K562 (cell line): Measurements from ENCODE around the gene ANKS1A. TPM values are rescaled to one million over a fixed set of nuclear protein-coding genes. Genes with fewer than 3 reads are reported as not detected.

Experiments used
- ATAC-seq: fragments of 200-7000 bp; cut with Tn5 transposase; 3 replicates; pipeline ENCODE4 v1.9.1; 2020; ENCODE audit warnings: moderate library complexity
- BruUV-seq: library from RNA; stranded (reverse); fragments of 400-500 nt; replicated peaks from 2 replicates; lab custom pipeline; 2021; lab: Mats Ljungman, UMichigan
- CTCF ChIA-PET: fragments of 300-600 bp; formaldehyde crosslinking; extraction: SDS; loops from one replicate; lab custom pipeline; 2021; ENCODE audit warnings: low intra/inter-chr PET ratio; lab: Yijun Ruan, JAX
- POLR2A ChIA-PET: fragments of 300-600, 350-650 bp; sonication (Branson Sonifier 250); formaldehyde crosslinking; extraction: SDS; loops from one replicate; lab custom pipeline; 2021; ENCODE audit warnings: antibody characterized with exemption, inconsistent platforms; lab: Yijun Ruan, JAX
- DNase-seq, 4 experiments: peaks; one replicate each; pipeline versions ENCODE4 v3.0.0 to v3.0.0-alpha.2; 2011 to 2018; ENCODE audit warnings: low spot score in 3 of 4, mixed read lengths in 3 of 4; ENCODE audit errors: extremely low read depth in 1 of 4
- FAIRE-seq: peaks from 2 replicates; lab custom pipeline; 2011; peaks lifted over from hg19 to GRCh38; lab: Jason Lieb, UNC
- H2AFZ ChIP-seq: 2 replicates; pipeline ENCODE4 v1.6.0; 2011; ENCODE audit warnings: low read depth, low read length, control low read depth, inconsistent platforms
- H3K27ac ChIP-seq: fragments of 200-600 bp; 3 replicates; pipeline ENCODE4 v1.8.0; 2011; ENCODE audit warnings: low read depth, mild to moderate bottlenecking, control low read depth, inconsistent platforms, low read length, moderate library complexity, mixed read lengths; ENCODE audit errors: extremely low read depth
- H3K27me3 ChIP-seq, 2 experiments: fragments of 300-600 bp in 1 of 2; 2 replicates in 1 of 2; 3 replicates in 1 of 2; pipeline versions ENCODE4 v1.6.0 to v1.8.0; 2011; ENCODE audit warnings: inconsistent platforms in 2 of 2, low read length in 2 of 2, mild to moderate bottlenecking in 1 of 2, mixed read lengths in 1 of 2, moderate library complexity in 1 of 2; ENCODE audit not compliant: control insufficient read depth in 2 of 2, insufficient read depth in 2 of 2
- H3K36me3 ChIP-seq: fragments of 300-600 bp; 3 replicates; pipeline ENCODE4 v1.8.0; 2011; ENCODE audit warnings: mild to moderate bottlenecking, low read length, inconsistent platforms; ENCODE audit not compliant: control insufficient read depth, insufficient read depth
- H3K4me1 ChIP-seq, 2 experiments: fragments of 200-600 bp in 1 of 2; replicated peaks in 1 of 2; 2 replicates in 1 of 2; 3 replicates in 1 of 2; pipeline versions ENCODE4 v1.5.1 to v1.8.0; 2011; ENCODE audit warnings: inconsistent platforms in 2 of 2, low read length in 2 of 2, mild to moderate bottlenecking in 1 of 2, mixed read lengths in 1 of 2, moderate library complexity in 1 of 2; ENCODE audit not compliant: control insufficient read depth in 2 of 2, insufficient read depth in 2 of 2
- H3K4me2 ChIP-seq: 2 replicates; pipeline ENCODE4 v1.6.1; 2011; ENCODE audit warnings: low read length, control low read depth, inconsistent platforms, mixed read lengths; ENCODE audit not compliant: insufficient read depth
- H3K4me3 ChIP-seq: fragments of 200-600 bp; sonication (generic), shearing (Covaris generic); 2 replicates; pipeline ENCODE4 v1.5.1; 2016; ENCODE audit warnings: control low read depth, inconsistent platforms
- H3K79me2 ChIP-seq: fragments of 200-600 bp; 3 replicates; pipeline ENCODE4 v1.8.0; 2011; ENCODE audit warnings: low read length, inconsistent platforms; ENCODE audit not compliant: control insufficient read depth, insufficient read depth
- H3K9ac ChIP-seq, 2 experiments: 2 replicates each; pipeline versions ENCODE4 v1.6.0 to v1.6.1; 2011; ENCODE audit warnings: low read depth in 2 of 2, low read length in 2 of 2, control low read depth in 1 of 2, inconsistent platforms in 1 of 2, mild to moderate bottlenecking in 1 of 2, mixed read lengths in 1 of 2; ENCODE audit not compliant: insufficient read depth in 1 of 2
- H3K9me1 ChIP-seq: one replicate; pipeline ENCODE4 v1.6.0; 2011; ENCODE audit warnings: inconsistent platforms, mild to moderate bottlenecking, low read length, moderate library complexity; ENCODE audit not compliant: control insufficient read depth, insufficient read depth
- H3K9me3 ChIP-seq: replicated peaks from 2 replicates; pipeline ENCODE4 v1.5.1; 2011; ENCODE audit warnings: low read depth, low read length, inconsistent platforms; ENCODE audit not compliant: control insufficient read depth, insufficient read depth
- H4K20me1 ChIP-seq: replicated peaks from 2 replicates; pipeline ENCODE4 v1.6.1; 2011; ENCODE audit warnings: low read length, inconsistent platforms, mixed read lengths; ENCODE audit not compliant: control insufficient read depth, insufficient read depth
- E2F5 ChIP-seq: sonication (generic); formaldehyde crosslinking; IDR thresholded peaks from 2 replicates; pipeline ENCODE4 v1.8.0; 2022; ENCODE audit warnings: mild to moderate bottlenecking, missing genetic modification reagents
- HMGN3 ChIP-seq: IDR thresholded peaks from 2 replicates; pipeline ENCODE4 v1.6.1; 2011; ENCODE audit warnings: borderline replicate concordance, low read depth, mild to moderate bottlenecking, mixed read lengths, low read length; ENCODE audit not compliant: insufficient read length; ENCODE audit errors: extremely low read depth
- KDM4B ChIP-seq, 2 experiments: fragments of 450-650 bp in 1 of 2; sonication (generic) in 1 of 2; IDR thresholded peaks; 2 replicates each; pipeline ENCODE4 v1.6.1; 2016 to 2017; ENCODE audit warnings: borderline replicate concordance in 2 of 2, antibody characterized with exemption in 1 of 2, low read depth in 1 of 2, mild to moderate bottlenecking in 1 of 2
- MAX ChIP-seq: sonication (generic); formaldehyde crosslinking; IDR thresholded peaks from 2 replicates; pipeline ENCODE4 v1.9.0; 2022; ENCODE audit warnings: mild to moderate bottlenecking, missing genetic modification reagents
- MTF1 ChIP-seq: fragments of 250-450 bp; sonication (Bioruptor Pico); IDR thresholded peaks from 2 replicates; pipeline ENCODE4 v1.9.0; 2021; ENCODE audit warnings: moderate library complexity, mild to moderate bottlenecking, inconsistent platforms, borderline replicate concordance
- PBX2 ChIP-seq, 2 experiments: IDR thresholded peaks in 1 of 2; conservative IDR thresholded peaks in 1 of 2; 2 replicates each; pipeline ENCODE4 v1.6.1; 2016; ENCODE audit warnings: low read depth in 2 of 2, mild to moderate bottlenecking in 1 of 2, missing compliant biosample characterization in 1 of 2, missing genetic modification characterization in 1 of 2, moderate library complexity in 1 of 2
- SIRT6 ChIP-seq: IDR thresholded peaks from one replicate; pipeline ENCODE4 v1.6.1; 2012; ENCODE audit warnings: low read depth, mild to moderate bottlenecking, control low read depth, inconsistent platforms, low read length, moderate library complexity
- ZNF124 ChIP-seq: sonication (generic); formaldehyde crosslinking; IDR thresholded peaks from 2 replicates; pipeline ENCODE4 v1.8.1; 2022; ENCODE audit warnings: missing genetic modification reagents
- ZNF75A ChIP-seq: fragments of 450-650 bp; formaldehyde crosslinking; IDR thresholded peaks from 2 replicates; pipeline ENCODE4 v1.4.0; 2020; ENCODE audit warnings: mild to moderate bottlenecking
- WGBS: fragments of 100-300 bp; shearing (Covaris generic); methylation state at CpG from one replicate; pipeline ENCODE4 v1.1.6; 2016; ENCODE audit warnings: low coverage, mixed read lengths; ENCODE audit not compliant: insufficient coverage; ENCODE audit errors: missing lambda C conversion rate; 5-methylcytosine and 5-hydroxymethylcytosine counted together
- in situ Hi-C: fragments of 300-500 bp; cut with MboI; formaldehyde crosslinking; loops from 4 replicates; pipeline ENCODE4 v1.15.0; 2018; ENCODE audit warnings: inconsistent platforms, mixed read lengths
- intact Hi-C: fragments of 100-400 bp; cut with micrococcal nuclease; formaldehyde crosslinking; loops from 2 replicates; pipeline ENCODE4 v1.14.2; 2022
- polyA plus RNA-seq, 8 experiments: library from polyadenylated mRNA; depleted of rRNA in 4 of 8; stranded (reverse) in 5 of 8; unstranded in 3 of 8; fragments of >200 nt; fragmentation: Nextera tagmentation in 2 of 8; fragmentation: Illumina TruSeq in 1 of 8; extraction: Ambion mirVana in 2 of 8; extraction: Trizol in 1 of 8; gene quantifications; 2 replicates each; pipeline versions ENCODE4 v1.2.1 to v1.2.3, GENCODE V29; 2011 to 2014; ENCODE audit warnings: inconsistent platforms in 1 of 8, missing spikeins in 1 of 8
- total RNA-seq, 7 experiments: library from RNA; depleted of rRNA in 6 of 7; stranded (reverse); fragments of >200 nt in 6 of 7; fragmentation: Illumina TruSeq in 2 of 7; extraction: Trizol in 2 of 7; gene quantifications; 2 replicates each; pipeline versions ENCODE4 v1.2.1 to v1.2.3, GENCODE V29; 2011 to 2021; ENCODE audit warnings: low replicate concordance in 1 of 7

Gene ANKS1A
- total and polyA plus RNA-seq, 9 of the 15 experiments (the other 6 are each of a cell fraction or from before 2014, with no cell fraction given) = 1.1 to 13.8 (median 5.3) TPM

GRCh38 chr6:35016502-35017321 is 127.7 kb downstream of the ANKS1A start:
- ChIA-PET CTCF (no interaction called here), POLR2A (interaction anchor here (1.3 kb wide), 1 partner anchor 9 kb away, joined by 3 read pairs; no protein-coding TSS in a partner anchor)
- peaks cover 11% of the 10 kb centered on the region; the same call in 1 of the 3 replicates for H3K36me3 ChIP-seq
- H3K9ac ChIP-seq = no peak overlapping the region
- no peaks in the 10 kb centered on the region for H4K20me1 ChIP-seq
- H3K27ac ChIP-seq = no peak overlapping the region
- no peaks in the 10 kb centered on the region for H3K27me3 ChIP-seq
- no peak overlapping the region for H3K4me3 ChIP-seq
- H3K9me3 ChIP-seq = no peaks in the 10 kb centered on the region
- no peak overlapping the region for H2AFZ ChIP-seq
- FAIRE-seq = no peak
- no peaks in the 10 kb centered on the region for H3K79me2 ChIP-seq
- in situ Hi-C loops = no loop called here
- peaks cover 1 to 7% of the 10 kb centered on the region in 2 experiments; a peak in 2 of 5 replicates for H3K4me1 ChIP-seq
- intact Hi-C loops = no loop called here
- ATAC-seq = no peak
- no peak for TF ChIP-seq KDM4B (IDR thresholded peaks at IDR 0.05; ENCODE audit: borderline replicate concordance in 2 of 2, low read depth in 1 of 2)
- TF ChIP-seq MTF1 = no peak
- TF ChIP-seq HMGN3 = no peak
- TF ChIP-seq ZNF124 (CRISPR knock-in tag) = no peak
- TF ChIP-seq SIRT6 = no peak
- TF ChIP-seq E2F5 (CRISPR knock-in tag) = no peak
- TF ChIP-seq PBX2 (CRISPR knock-in tag; IDR thresholded peaks at IDR 0.05; ENCODE audit: low read depth) = no peak
- TF ChIP-seq PBX2 (tag; conservative IDR thresholded peaks at IDR 0.05; ENCODE audit: low read depth) = no peak
- TF ChIP-seq ZNF75A (CRISPR knock-in tag) = no peak
- no peak for TF ChIP-seq MAX (CRISPR knock-in tag)
- TF ChIP-seq, all 486 proteins: peak for 0
- no TSS peak for BruUV-seq
- 64% methylated on average over 10 of the region's 11 CpGs for WGBS
- no peak for DNase-seq
- H3K9me1 ChIP-seq = no peaks in the 10 kb centered on the region
- no peak overlapping the region for H3K4me2 ChIP-seq
